H1 (cell line): ENCODE results near the gene EDA. TPM values are rescaled to one million over a fixed set of nuclear protein-coding genes. Genes with fewer than 3 reads are reported as not detected.

Experiments used
- CTCF ChIA-PET: fragments of 300-600 bp; sonication (Branson Sonifier 250); formaldehyde crosslinking; loops from one replicate; lab custom pipeline; 2021; ENCODE audit not compliant: partially characterized antibody; lab: Charles Lee
- POLR2A ChIA-PET: fragments of 300-600 bp; sonication (Branson Sonifier 250); formaldehyde crosslinking; loops from one replicate; lab custom pipeline; 2021; ENCODE audit warnings: inconsistent platforms; ENCODE audit not compliant: partially characterized antibody; lab: Charles Lee
- DNase-seq, 2 experiments: peaks; one replicate each; pipeline versions ENCODE4 v3.0.0 to v3.0.0-alpha.2; 2010 to 2022; ENCODE audit warnings: low spot score in 2 of 2, low read depth in 1 of 2, mixed read lengths in 1 of 2
- FAIRE-seq: peaks from 2 replicates; lab custom pipeline; 2011; peaks lifted over from hg19 to GRCh38; lab: Jason Lieb, UNC
- H2AFZ ChIP-seq: 2 replicates; pipeline ENCODE4 v1.8.1; 2012; ENCODE audit warnings: low read length, inconsistent platforms
- H2AK5ac ChIP-seq: 2 replicates; pipeline ENCODE4 v1.6.1; 2013; ENCODE audit warnings: low read depth, low read length
- H2BK120ac ChIP-seq: replicated peaks from 2 replicates; pipeline ENCODE3; 2013; ENCODE audit warnings: low read depth, low read length, inconsistent platforms
- H2BK12ac ChIP-seq: 2 replicates; pipeline ENCODE4 v1.6.1; 2013; ENCODE audit warnings: low read depth, low read length
- H2BK15ac ChIP-seq: 2 replicates; pipeline ENCODE4 v1.6.1; 2013; ENCODE audit warnings: low read length
- H2BK20ac ChIP-seq: 2 replicates; pipeline ENCODE4 v1.6.1; 2013; ENCODE audit warnings: low read length
- H2BK5ac ChIP-seq: 2 replicates; pipeline ENCODE4 v1.6.1; 2013; ENCODE audit warnings: low read depth, low read length
- H3K14ac ChIP-seq: 2 replicates; pipeline ENCODE4 v1.6.1; 2013; ENCODE audit warnings: inconsistent platforms; ENCODE audit not compliant: insufficient read length
- H3K18ac ChIP-seq: 2 replicates; pipeline ENCODE4 v1.6.1; 2013; ENCODE audit warnings: low read length; ENCODE audit errors: extremely low read depth
- H3K23ac ChIP-seq: 2 replicates; pipeline ENCODE4 v1.6.1; 2013; ENCODE audit warnings: inconsistent platforms; ENCODE audit not compliant: insufficient read length
- H3K23me2 ChIP-seq: 2 replicates; pipeline ENCODE4 v1.6.1; 2013; ENCODE audit warnings: low read depth, low read length
- H3K27ac ChIP-seq: 2 replicates; pipeline ENCODE4 v1.6.1; 2011; ENCODE audit warnings: low read depth, low read length, inconsistent platforms
- H3K27me3 ChIP-seq, 4 experiments: replicated peaks in 1 of 4; 1 replicate in 1 of 4; 2 replicates in 3 of 4; pipeline versions ENCODE4 v1.6.1 to v1.8.1; 2011 to 2013; ENCODE audit warnings: low read length in 3 of 4, mild to moderate bottlenecking in 3 of 4, inconsistent platforms in 2 of 4, mixed read lengths in 2 of 4, moderate library complexity in 1 of 4; ENCODE audit not compliant: control insufficient read depth in 3 of 4, insufficient read depth in 3 of 4; ENCODE audit errors: extremely low read depth in 1 of 4
- H3K36me3 ChIP-seq, 4 experiments: 2 replicates each; pipeline versions ENCODE4 v1.6.1 to v1.8.1; 2011 to 2013; ENCODE audit warnings: mild to moderate bottlenecking in 4 of 4, low read length in 3 of 4, moderate library complexity in 2 of 4, control low read depth in 1 of 4, inconsistent platforms in 1 of 4; ENCODE audit not compliant: insufficient read depth in 4 of 4, control insufficient read depth in 2 of 4
- H3K4ac ChIP-seq: replicated peaks from 2 replicates; pipeline ENCODE3; 2013; ENCODE audit warnings: low read length, low read depth, mixed read lengths, inconsistent platforms; ENCODE audit not compliant: insufficient read length
- H3K4me1 ChIP-seq, 4 experiments: replicated peaks in 1 of 4; 1 replicate in 1 of 4; 2 replicates in 3 of 4; pipeline versions ENCODE4 v1.6.1 to v1.8.1; 2011 to 2013; ENCODE audit warnings: low read length in 3 of 4, inconsistent platforms in 2 of 4, mixed read lengths in 1 of 4; ENCODE audit not compliant: insufficient read depth in 4 of 4, control insufficient read depth in 3 of 4
- H3K4me2 ChIP-seq, 2 experiments: 2 replicates each; pipeline versions ENCODE4 v1.6.1 to v1.8.1; 2011 to 2013; ENCODE audit warnings: low read depth in 2 of 2, low read length in 2 of 2, control low read depth in 1 of 2, inconsistent platforms in 1 of 2, mild to moderate bottlenecking in 1 of 2; ENCODE audit not compliant: insufficient read depth in 1 of 2
- H3K4me3 ChIP-seq, 4 experiments: fragments of 200-600, 300-600 bp in 1 of 4; sonication (generic), shearing (Covaris generic), sonication (Bioruptor Twin) in 1 of 4; 2 replicates each; pipeline versions ENCODE4 v1.5.1 to v1.8.1; 2011 to 2016; ENCODE audit warnings: low read length in 4 of 4, low read depth in 3 of 4, control low read depth in 2 of 4, inconsistent platforms in 2 of 4, mild to moderate bottlenecking in 2 of 4, mixed read lengths in 1 of 4, moderate library complexity in 1 of 4; ENCODE audit not compliant: insufficient read depth in 2 of 4; ENCODE audit errors: extremely low read depth in 1 of 4
- H3K56ac ChIP-seq: replicated peaks from 2 replicates; pipeline ENCODE3; 2013; ENCODE audit warnings: low read depth, mild to moderate bottlenecking, mixed read lengths, low read length, inconsistent platforms; ENCODE audit not compliant: insufficient read length
- H3K79me1 ChIP-seq: 2 replicates; pipeline ENCODE4 v1.6.1; 2013; ENCODE audit warnings: low read depth, low read length, control low read depth
- H3K79me2 ChIP-seq, 2 experiments: 2 replicates each; pipeline versions ENCODE4 v1.6.1 to v1.8.1; 2012 to 2013; ENCODE audit warnings: low read length in 2 of 2, mild to moderate bottlenecking in 2 of 2, inconsistent platforms in 1 of 2; ENCODE audit not compliant: insufficient read depth in 2 of 2, control insufficient read depth in 1 of 2
- H3K9ac ChIP-seq, 4 experiments: replicated peaks in 1 of 4; 1 replicate in 1 of 4; 2 replicates in 3 of 4; pipeline versions ENCODE4 v1.6.1 to v1.8.1; 2011 to 2013; ENCODE audit warnings: low read depth in 3 of 4, low read length in 3 of 4, control low read depth in 2 of 4, mild to moderate bottlenecking in 2 of 4, moderate library complexity in 2 of 4, inconsistent platforms in 1 of 4; ENCODE audit errors: extremely low read depth in 1 of 4
- H3K9me3 ChIP-seq, 2 experiments: 2 replicates each; pipeline versions ENCODE4 v1.6.1 to v1.8.1; 2012 to 2013; ENCODE audit warnings: mild to moderate bottlenecking in 2 of 2, moderate library complexity in 2 of 2, control low read depth in 1 of 2, inconsistent platforms in 1 of 2, low read depth in 1 of 2, low read length in 1 of 2, mixed read lengths in 1 of 2; ENCODE audit not compliant: insufficient read depth in 2 of 2
- H4K20me1 ChIP-seq, 2 experiments: replicated peaks in 1 of 2; 2 replicates each; pipeline versions ENCODE3 to v1.8.1; 2011 to 2013; ENCODE audit warnings: inconsistent platforms in 2 of 2, low read length in 2 of 2, mild to moderate bottlenecking in 1 of 2; ENCODE audit not compliant: insufficient read depth in 2 of 2, control insufficient read depth in 1 of 2
- H4K5ac ChIP-seq: 2 replicates; pipeline ENCODE4 v1.6.1; 2013; ENCODE audit warnings: low read length, low read depth, mixed read lengths, inconsistent platforms; ENCODE audit not compliant: insufficient read length
- H4K8ac ChIP-seq: 2 replicates; pipeline ENCODE4 v1.8.0; 2013; ENCODE audit warnings: mild to moderate bottlenecking, moderate library complexity, low read length, inconsistent platforms; ENCODE audit not compliant: insufficient read depth; ENCODE audit errors: extremely low read depth
- H4K91ac ChIP-seq: replicated peaks from 2 replicates; pipeline ENCODE3; 2013; ENCODE audit warnings: low read length, mixed read lengths, inconsistent platforms; ENCODE audit not compliant: insufficient read length
- CBX5 ChIP-seq: fragments of 300-800, 300-1000 bp; sonication (generic); IDR thresholded peaks from 2 replicates; pipeline ENCODE4 v1.7.1; 2016; ENCODE audit warnings: antibody characterized with exemption, low read length, low read depth
- CBX8 ChIP-seq: fragments of 300-800, 300-1000 bp; sonication (generic); IDR thresholded peaks from 2 replicates; pipeline ENCODE4 v1.7.1; 2016; ENCODE audit warnings: low read depth, low read length, borderline replicate concordance
- CEBPB ChIP-seq: IDR thresholded peaks from 2 replicates; pipeline ENCODE4 v1.6.1; 2012; ENCODE audit warnings: low read depth, low read length
- CHD1 ChIP-seq: IDR thresholded peaks from 2 replicates; pipeline ENCODE4 v1.6.1; 2012; ENCODE audit warnings: low read depth, low read length, improper control_type of control experiment
- CHD2 ChIP-seq: IDR thresholded peaks from 2 replicates; pipeline ENCODE4 v1.6.1; 2012; ENCODE audit warnings: low read length, improper control_type of control experiment
- EP300 ChIP-seq, 2 experiments: IDR thresholded peaks; 1 replicate in 1 of 2; 2 replicates in 1 of 2; pipeline ENCODE4 v1.6.1; 2011 to 2012; ENCODE audit warnings: low read depth in 2 of 2, low read length in 2 of 2, mild to moderate bottlenecking in 2 of 2, borderline replicate concordance in 1 of 2, inconsistent platforms in 1 of 2, moderate library complexity in 1 of 2
- POU5F1 ChIP-seq: IDR thresholded peaks from 2 replicates; pipeline ENCODE4 v1.6.1; 2011; ENCODE audit warnings: low read depth, mild to moderate bottlenecking, low read length, moderate library complexity
- RFX5 ChIP-seq: IDR thresholded peaks from 2 replicates; pipeline ENCODE4 v1.6.1; 2011; ENCODE audit warnings: low read depth, low read length, improper control_type of control experiment, borderline replicate concordance
- RNF2 ChIP-seq: fragments of 200-900, 300-1000 bp; sonication (generic); IDR thresholded peaks from 2 replicates; pipeline ENCODE4 v1.7.1; 2016; ENCODE audit warnings: borderline replicate concordance, low read depth, mild to moderate bottlenecking, antibody characterized with exemption, low read length; ENCODE audit not compliant: poor library complexity, severe bottlenecking; ENCODE audit errors: missing control alignments
- RXRA ChIP-seq: IDR thresholded peaks from 2 replicates; pipeline ENCODE4 v1.6.1; 2011; ENCODE audit warnings: low read depth, mild to moderate bottlenecking, low read length, moderate library complexity; ENCODE audit not compliant: insufficient read depth
- SIX5 ChIP-seq: IDR thresholded peaks from 2 replicates; pipeline ENCODE4 v1.6.1; 2011; ENCODE audit warnings: mild to moderate bottlenecking, low read depth, low read length
- SP1 ChIP-seq: IDR thresholded peaks from 2 replicates; pipeline ENCODE4 v1.6.1; 2011; ENCODE audit warnings: low read depth, low read length
- SUZ12 ChIP-seq: fragments of 200-600 bp; sonication (generic); IDR thresholded peaks from 2 replicates; pipeline ENCODE4 v1.6.1; 2012; ENCODE audit warnings: mild to moderate bottlenecking, inconsistent platforms, low read length, moderate library complexity, mixed read lengths
- YY1 ChIP-seq: IDR thresholded peaks from 2 replicates; pipeline ENCODE4 v1.6.1; 2011; ENCODE audit warnings: low read depth, mild to moderate bottlenecking, low read length
- WGBS, 2 experiments: shearing (Covaris generic) in 1 of 2; methylation state at CpG; one replicate each; pipeline versions ENCODE4 v1.1.6 to v1.1.7; 2013 to 2015; ENCODE audit warnings: low lambda C conversion rate in 2 of 2, mixed read lengths in 2 of 2, inconsistent platforms in 1 of 2, low coverage in 1 of 2, missing lambda C conversion rate in 1 of 2; ENCODE audit not compliant: insufficient replicate concordance in 2 of 2, insufficient coverage in 1 of 2, insufficient read length in 1 of 2; ENCODE audit errors: extremely low coverage in 1 of 2, missing lambda C conversion rate in 1 of 2; 5-methylcytosine and 5-hydroxymethylcytosine counted together
- polyA plus RNA-seq, 7 experiments: library from polyadenylated mRNA; depleted of rRNA in 3 of 7; stranded (reverse) in 5 of 7; unstranded in 2 of 7; fragments of >200 nt in 5 of 7; fragments of 200-250 nt in 2 of 7; gene quantifications; 1 replicate in 5 of 7; 2 replicates in 1 of 7; 4 replicates in 1 of 7; pipeline versions ENCODE4 v1.2.1 to v1.2.3, GENCODE V29; 2011 to 2013; ENCODE audit warnings: missing spikeins in 2 of 7, mixed read lengths in 2 of 7
- total RNA-seq: library from RNA; stranded (reverse); fragmentation: NEBNext Ultra II Directional; extraction: Animal tissue kit (Norgen Biotek cat#: 25700); gene quantifications from 2 replicates; pipeline ENCODE4 v1.2.1, GENCODE V29; 2021

The EDA gene
- total and polyA plus RNA-seq, 2 of the 8 experiments (the other 6 are each of a cell fraction or from before 2014, with no cell fraction given), result 7.5 to 10.5 TPM

DNA sequence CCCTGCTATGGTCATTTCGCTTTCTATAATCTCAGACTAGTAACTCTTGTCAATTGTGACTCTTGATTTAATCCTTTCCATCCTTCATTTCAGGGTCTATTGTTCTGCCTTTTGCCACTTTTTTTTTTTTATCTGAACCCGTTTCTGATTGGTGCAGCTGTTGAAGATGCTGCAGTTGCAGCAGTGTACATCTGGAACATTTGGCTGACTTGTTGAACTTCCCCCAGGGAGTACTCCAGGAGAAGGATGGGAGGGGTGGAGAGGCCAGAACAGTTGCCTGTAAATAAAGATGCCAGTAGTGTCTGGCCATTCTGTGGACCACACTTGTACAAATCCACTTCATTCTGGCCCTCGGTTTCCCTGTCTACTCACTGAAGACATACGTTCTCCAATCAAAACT, 1.0 kb upstream of the EDA start:
- Histone ChIP-seq H2BK15ac (no peak overlapping the region), H3K36me3 (no peaks in the 10 kb centered on the region), H3K23me2 (peaks cover 2% of the 10 kb centered on the region), H3K79me2 (peaks cover 0 to 4% of the 10 kb centered on the region in 2 experiments; a peak in 1 of 4 replicates), H3K9me3 (no peaks in the 10 kb centered on the region), H4K91ac (no peak overlapping the region), H2AFZ (no peak overlapping the region), H3K56ac (no peak overlapping the region), H3K14ac (no peak overlapping the region), H2BK20ac (no peak overlapping the region), H4K8ac (no peak overlapping the region), H3K4me2 (peak overlapping the region in 1 of 2 experiments; percentile 84; a peak in 2 of 4 replicates), H2BK120ac (no peak overlapping the region), H3K27ac (no peak overlapping the region), H2BK12ac (no peak overlapping the region), H3K9ac (no peak overlapping the region), H3K4ac (no peak overlapping the region), H3K4me3 (peak overlapping the region in 1 of 4 experiments; percentile 56; a peak in 1 of 8 replicates), H4K20me1 (peaks cover 0 to 3% of the 10 kb centered on the region in 2 experiments), H3K23ac (no peak overlapping the region), H4K5ac (no peak overlapping the region), H3K4me1 (peaks cover 0 to 4% (median 0%) of the 10 kb centered on the region in 4 experiments; a peak in 1 of 7 replicates), H2BK5ac (no peak overlapping the region), H3K79me1 (no peaks in the 10 kb centered on the region), H3K18ac (no peak overlapping the region), H3K27me3 (peaks cover 0 to 4% (median 2%) of the 10 kb centered on the region in 4 experiments; a peak in 3 of 7 replicates), H2AK5ac (no peak overlapping the region)
- WGBS, 2 experiments, result 61% methylated on average over 3 of the region's 4 CpGs; no CpG with 5 or more reads in 1 of the 2 experiments
- POLR2A ChIA-PET, result interaction anchor here (1.2 kb wide), 1 partner anchor 90 kb away, joined by 3 read pairs; no protein-coding TSS in a partner anchor
- CTCF ChIA-PET, result interaction anchor here (1.0 to 1.7 kb wide), 2 partner anchors 10 to 415 kb away, joined by 3 to 4 read pairs; no protein-coding TSS in a partner anchor
- DNase-seq, result no peak
- FAIRE-seq, result no peak
- TF ChIP-seq YY1 (no peak), EP300 (IDR thresholded peaks at IDR 0.05; ENCODE audit: borderline replicate concordance in 1 of 2, low read depth in 2 of 2, low read length in 2 of 2) (no peak), CEBPB (no peak), CBX8 (no peak), SIX5 (no peak), RNF2 (no peak), CHD1 (no peak), SP1 (no peak), RFX5 (no peak), SUZ12 (no peak), CHD2 (no peak), CBX5 (no peak), POU5F1 (no peak), RXRA (no peak)
